Measurements from ENCODE around the gene PEX3. TPM values are rescaled to one million over a fixed set of nuclear protein-coding genes. Genes with fewer than 3 reads are reported as not detected.

The PEX3 gene
- total and polyA plus RNA-seq, 2 experiments from 2014 or later: 23.2 to 24.5 TPM

DNA sequence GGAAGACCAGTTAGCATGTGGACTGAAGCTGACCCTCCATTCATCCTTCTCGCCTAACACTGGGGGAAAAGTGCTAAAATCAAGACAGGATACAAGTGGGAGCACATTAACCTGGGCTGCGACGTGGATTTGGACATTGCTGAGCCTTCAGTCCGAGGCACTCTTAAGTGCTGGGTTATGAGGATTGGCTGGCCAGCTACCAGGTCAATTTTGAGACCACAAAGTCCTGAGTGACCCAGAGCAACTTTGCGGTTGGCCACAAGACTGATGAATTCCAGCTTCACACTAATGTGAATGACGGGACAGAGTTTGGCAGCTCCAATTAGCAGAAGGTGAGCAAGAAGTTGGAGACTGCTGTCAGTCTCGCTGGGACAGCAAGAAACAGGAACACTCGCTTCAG lies 40.2 kb downstream of the PEX3 start:
- 93% methylated on average over 8 of the region's 8 CpGs for WGBS (ENCODE audit: low lambda C conversion rate, missing lambda C conversion rate)
- H3K4me2 ChIP-seq: no peak overlapping the region
- H3K27ac ChIP-seq: no peak overlapping the region
- no peaks in the 10 kb centered on the region for H3K9me2 ChIP-seq (replicated peaks; ENCODE audit: insufficient read depth)
- no peak overlapping the region for H3K4me3 ChIP-seq
- no peaks in the 10 kb centered on the region for H3K9me3 ChIP-seq (ENCODE audit: low read depth)
- H2AFZ ChIP-seq: no peak overlapping the region
- H3K36me3 ChIP-seq (replicated peaks; ENCODE audit: insufficient read depth, low read depth): no peaks in the 10 kb centered on the region
- no peaks in the 10 kb centered on the region for H3K4me1 ChIP-seq (ENCODE audit: insufficient read depth)
- TF ChIP-seq, protein P1, sequence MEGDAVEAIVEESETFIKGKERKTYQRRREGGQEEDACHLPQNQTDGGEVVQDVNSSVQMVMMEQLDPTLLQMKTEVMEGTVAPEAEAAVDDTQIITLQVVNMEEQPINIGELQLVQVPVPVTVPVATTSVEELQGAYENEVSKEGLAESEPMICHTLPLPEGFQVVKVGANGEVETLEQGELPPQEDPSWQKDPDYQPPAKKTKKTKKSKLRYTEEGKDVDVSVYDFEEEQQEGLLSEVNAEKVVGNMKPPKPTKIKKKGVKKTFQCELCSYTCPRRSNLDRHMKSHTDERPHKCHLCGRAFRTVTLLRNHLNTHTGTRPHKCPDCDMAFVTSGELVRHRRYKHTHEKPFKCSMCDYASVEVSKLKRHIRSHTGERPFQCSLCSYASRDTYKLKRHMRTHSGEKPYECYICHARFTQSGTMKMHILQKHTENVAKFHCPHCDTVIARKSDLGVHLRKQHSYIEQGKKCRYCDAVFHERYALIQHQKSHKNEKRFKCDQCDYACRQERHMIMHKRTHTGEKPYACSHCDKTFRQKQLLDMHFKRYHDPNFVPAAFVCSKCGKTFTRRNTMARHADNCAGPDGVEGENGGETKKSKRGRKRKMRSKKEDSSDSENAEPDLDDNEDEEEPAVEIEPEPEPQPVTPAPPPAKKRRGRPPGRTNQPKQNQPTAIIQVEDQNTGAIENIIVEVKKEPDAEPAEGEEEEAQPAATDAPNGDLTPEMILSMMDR (IDR thresholded peaks at IDR 0.05; ENCODE audit: poor library complexity): no peak
- TF ChIP-seq EZH2phosphoT487 (IDR thresholded peaks at IDR 0.05; ENCODE audit: low read depth, severe bottlenecking, unreplicated experiment) (no peak), EZH2 (IDR thresholded peaks at IDR 0.05; ENCODE audit: borderline replicate concordance) (no peak)
- no peaks in the 10 kb centered on the region for H3K79me2 ChIP-seq
- no peak for DNase-seq (ENCODE audit: low spot score)
- no peaks in the 10 kb centered on the region for H3K27me3 ChIP-seq
- H4K20me1 ChIP-seq (ENCODE audit: insufficient read depth, poor library complexity, severe bottlenecking): no peaks in the 10 kb centered on the region

DNA sequence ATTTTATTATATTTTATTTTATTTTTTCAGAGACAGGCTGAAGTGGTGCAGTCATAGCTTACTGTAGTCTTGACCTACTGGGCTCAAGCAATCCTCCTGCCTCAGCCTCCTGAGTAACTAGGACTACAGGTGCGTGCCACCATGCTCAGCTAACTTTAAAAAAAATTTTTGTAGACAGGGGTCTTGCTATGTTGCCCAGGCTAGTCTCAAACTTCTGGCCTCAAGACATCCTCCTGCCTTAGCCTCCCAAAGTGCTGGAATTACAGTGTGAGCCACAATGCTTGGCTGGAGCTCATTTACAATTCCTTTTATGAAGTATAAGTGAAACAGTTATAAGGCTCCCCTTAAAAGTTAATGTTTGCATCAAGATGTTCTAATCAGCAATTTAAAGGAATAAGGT lies 46.4 kb downstream of the PEX3 start:
- no peak for DNase-seq (ENCODE audit: low spot score)
- H3K9me3 ChIP-seq (ENCODE audit: low read depth): no peaks in the 10 kb centered on the region

DNA sequence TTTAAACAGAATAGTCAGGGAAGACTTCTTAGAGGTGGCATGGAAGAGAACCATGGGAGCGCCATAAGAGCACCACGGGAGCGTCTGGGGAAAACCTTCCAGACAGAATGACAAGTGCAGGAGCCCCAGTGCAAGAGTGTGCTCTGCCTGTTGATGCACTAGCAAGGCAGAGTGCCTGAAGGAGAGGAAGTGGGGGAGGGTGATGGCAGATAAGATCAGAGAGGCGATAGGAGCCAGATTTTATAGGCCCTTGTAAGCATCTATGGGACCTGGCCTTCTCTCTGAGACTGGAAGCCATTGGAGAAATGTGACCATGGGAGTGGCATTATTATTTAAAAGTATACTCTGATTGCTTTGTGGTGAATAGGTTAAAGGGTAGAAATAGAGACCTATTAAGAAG lies 47.8 kb downstream of the PEX3 start:
- H3K9me2 ChIP-seq (replicated peaks; ENCODE audit: insufficient read depth): no peaks in the 10 kb centered on the region
- H3K79me2 ChIP-seq: peaks cover 2% of the 10 kb centered on the region
- no peak overlapping the region for H3K27ac ChIP-seq
- H3K36me3 ChIP-seq (replicated peaks; ENCODE audit: insufficient read depth, low read depth): no peaks in the 10 kb centered on the region
- WGBS (ENCODE audit: low lambda C conversion rate, missing lambda C conversion rate): 63% methylated on average over 4 of the region's 4 CpGs
- DNase-seq (ENCODE audit: low spot score): no peak
- H3K9me3 ChIP-seq (ENCODE audit: low read depth): no peaks in the 10 kb centered on the region
- no peaks in the 10 kb centered on the region for H3K27me3 ChIP-seq
- no peak overlapping the region for H3K4me2 ChIP-seq
- no peak overlapping the region for H2AFZ ChIP-seq
- TF ChIP-seq EZH2 (IDR thresholded peaks at IDR 0.05; ENCODE audit: borderline replicate concordance) (no peak), EZH2phosphoT487 (IDR thresholded peaks at IDR 0.05; ENCODE audit: low read depth, severe bottlenecking, unreplicated experiment) (no peak)
- TF ChIP-seq, protein P1 (IDR thresholded peaks at IDR 0.05; ENCODE audit: poor library complexity): no peak
- no peaks in the 10 kb centered on the region for H3K4me1 ChIP-seq (ENCODE audit: insufficient read depth)
- no peaks in the 10 kb centered on the region for H4K20me1 ChIP-seq (ENCODE audit: insufficient read depth, poor library complexity, severe bottlenecking)
- no peak overlapping the region for H3K4me3 ChIP-seq

More for the DNA sequence above, 46.4 kb downstream of the PEX3 start:
- no peak overlapping the region for H3K27ac ChIP-seq
- no peak overlapping the region for H2AFZ ChIP-seq
- no peak for TF ChIP-seq EZH2phosphoT487 (IDR thresholded peaks at IDR 0.05; ENCODE audit: low read depth, severe bottlenecking, unreplicated experiment)
- no peak for TF ChIP-seq EZH2 (IDR thresholded peaks at IDR 0.05; ENCODE audit: borderline replicate concordance)
- TF ChIP-seq, protein P1 (IDR thresholded peaks at IDR 0.05; ENCODE audit: poor library complexity): no peak
- no peak overlapping the region for H3K4me3 ChIP-seq
- H3K27me3 ChIP-seq: no peaks in the 10 kb centered on the region
- H3K4me2 ChIP-seq: no peak overlapping the region
- no peaks in the 10 kb centered on the region for H3K36me3 ChIP-seq (replicated peaks; ENCODE audit: insufficient read depth, low read depth)
- 100% methylated on average over 1 of the region's 1 CpG for WGBS (ENCODE audit: low lambda C conversion rate, missing lambda C conversion rate)
- H4K20me1 ChIP-seq (ENCODE audit: insufficient read depth, poor library complexity, severe bottlenecking): no peaks in the 10 kb centered on the region
- no peaks in the 10 kb centered on the region for H3K4me1 ChIP-seq (ENCODE audit: insufficient read depth)
- no peaks in the 10 kb centered on the region for H3K79me2 ChIP-seq
- H3K9me2 ChIP-seq (replicated peaks; ENCODE audit: insufficient read depth): no peaks in the 10 kb centered on the region

DNA sequence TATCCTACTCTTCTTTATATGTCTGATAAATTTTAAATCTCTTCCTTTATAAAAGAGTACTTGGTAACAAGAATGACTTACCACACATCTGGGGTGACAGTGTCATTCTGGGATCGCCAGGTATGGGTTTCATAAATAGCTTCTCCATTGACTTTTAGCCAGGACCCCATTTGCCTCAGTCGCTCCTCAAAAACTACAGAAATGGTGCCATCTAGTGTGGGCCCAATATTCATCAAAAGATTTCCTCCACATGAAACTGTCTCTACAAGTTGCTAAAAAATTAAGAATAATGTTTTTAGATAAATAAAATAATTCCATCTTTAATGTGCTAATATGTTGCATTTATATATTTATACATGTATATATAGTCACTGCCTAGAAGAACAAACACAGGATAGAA lies 51.2 kb downstream of the PEX3 start:
- H3K36me3 ChIP-seq (replicated peaks; ENCODE audit: insufficient read depth, low read depth): no peaks in the 10 kb centered on the region
- no peak overlapping the region for H3K4me2 ChIP-seq
- no peak for DNase-seq (ENCODE audit: low spot score)
- H3K4me1 ChIP-seq (ENCODE audit: insufficient read depth): no peaks in the 10 kb centered on the region
- no peaks in the 10 kb centered on the region for H4K20me1 ChIP-seq (ENCODE audit: insufficient read depth, poor library complexity, severe bottlenecking)
- no peaks in the 10 kb centered on the region for H3K27me3 ChIP-seq
- peaks cover 11% of the 10 kb centered on the region for H3K79me2 ChIP-seq
- no peak overlapping the region for H3K27ac ChIP-seq
- H3K4me3 ChIP-seq: no peak overlapping the region
- no peak overlapping the region for H2AFZ ChIP-seq
- WGBS (ENCODE audit: low lambda C conversion rate, missing lambda C conversion rate): 85% methylated on average over 2 of the region's 2 CpGs
- no peak for TF ChIP-seq EZH2 (IDR thresholded peaks at IDR 0.05; ENCODE audit: borderline replicate concordance)
- TF ChIP-seq, protein P1 (IDR thresholded peaks at IDR 0.05; ENCODE audit: poor library complexity): peak; percentile 25
- no peaks in the 10 kb centered on the region for H3K9me3 ChIP-seq (ENCODE audit: low read depth)
- H3K9me2 ChIP-seq (replicated peaks; ENCODE audit: insufficient read depth): no peaks in the 10 kb centered on the region
